HG02970 (cell line): ENCODE results near the gene P4HA2.

Source experiments
- ATAC-seq: cut with Tn5 transposase; IDR thresholded peaks from one replicate; pipeline ENCODE4 v1.9.1; 2021; ENCODE audit warnings: mild to moderate bottlenecking, moderate library complexity, moderate number of reproducible peaks; ENCODE audit not compliant: unreplicated experiment, low FRiP score

The P4HA2 gene

GRCh38 chr5:132227485-132228240 is at the start of gene P4HA2:
P4HA2 (minus strand) TSS chr5:132227853; CDS start chr5:132218626, 9,227 bp downstream.
- no peak for ATAC-seq

- no peak for ATAC-seq
Observed at GRCh38 chr5:132277256-132277655, 49.6 kb upstream of the P4HA2 start.

- no peak for ATAC-seq
Observed at GRCh38 chr5:132275367-132276220, 47.9 kb upstream of the P4HA2 start.

- no peak for ATAC-seq
Observed at GRCh38 chr5:132274050-132274792, 46.6 kb upstream of the P4HA2 start.

GRCh38 chr5:132273631-132274030 is 46.0 kb upstream of the P4HA2 start:
- no peak for ATAC-seq

- ATAC-seq = no peak
Observed at GRCh38 chr5:132272311-132273210, 44.9 kb upstream of the P4HA2 start.

- no peak for ATAC-seq
Observed at GRCh38 chr5:132271251-132272246, 43.9 kb upstream of the P4HA2 start.

GRCh38 chr5:132270706-132271105 is 43.1 kb upstream of the P4HA2 start:
- ATAC-seq = no peak

GRCh38 chr5:132270335-132270665 is 42.6 kb upstream of the P4HA2 start:
- no peak for ATAC-seq

GRCh38 chr5:132269635-132270334 is 42.1 kb upstream of the P4HA2 start:
- ATAC-seq = no peak

GRCh38 chr5:132268769-132269551 is 41.3 kb upstream of the P4HA2 start:
- ATAC-seq = no peak

- no peak for ATAC-seq
Observed at GRCh38 chr5:132267931-132268768, 40.5 kb upstream of the P4HA2 start.

- no peak for ATAC-seq
Observed at GRCh38 chr5:132267166-132267739, 39.6 kb upstream of the P4HA2 start.

GRCh38 chr5:132266836-132267160 is 39.1 kb upstream of the P4HA2 start:
- ATAC-seq = no peak

GRCh38 chr5:132266031-132266835 is 38.6 kb upstream of the P4HA2 start:
- no peak for ATAC-seq
